Activated naive CD4-positive, alpha-beta T cell treated with Interleukin-2 at 50 U/mL for 16 hours (primary cell): ENCODE data around the gene TAF7L.
"Not testable (repeated sequence)": the region's sequence is repeated elsewhere in the genome, so short reads cannot be mapped to it uniquely, and the experiment has no call there.

Source experiments
- DNase-seq: peaks from one replicate; pipeline ENCODE4 v3.0.0-alpha.2; 2020

The TAF7L gene, protein sequence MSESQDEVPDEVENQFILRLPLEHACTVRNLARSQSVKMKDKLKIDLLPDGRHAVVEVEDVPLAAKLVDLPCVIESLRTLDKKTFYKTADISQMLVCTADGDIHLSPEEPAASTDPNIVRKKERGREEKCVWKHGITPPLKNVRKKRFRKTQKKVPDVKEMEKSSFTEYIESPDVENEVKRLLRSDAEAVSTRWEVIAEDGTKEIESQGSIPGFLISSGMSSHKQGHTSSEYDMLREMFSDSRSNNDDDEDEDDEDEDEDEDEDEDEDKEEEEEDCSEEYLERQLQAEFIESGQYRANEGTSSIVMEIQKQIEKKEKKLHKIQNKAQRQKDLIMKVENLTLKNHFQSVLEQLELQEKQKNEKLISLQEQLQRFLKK

DNA sequence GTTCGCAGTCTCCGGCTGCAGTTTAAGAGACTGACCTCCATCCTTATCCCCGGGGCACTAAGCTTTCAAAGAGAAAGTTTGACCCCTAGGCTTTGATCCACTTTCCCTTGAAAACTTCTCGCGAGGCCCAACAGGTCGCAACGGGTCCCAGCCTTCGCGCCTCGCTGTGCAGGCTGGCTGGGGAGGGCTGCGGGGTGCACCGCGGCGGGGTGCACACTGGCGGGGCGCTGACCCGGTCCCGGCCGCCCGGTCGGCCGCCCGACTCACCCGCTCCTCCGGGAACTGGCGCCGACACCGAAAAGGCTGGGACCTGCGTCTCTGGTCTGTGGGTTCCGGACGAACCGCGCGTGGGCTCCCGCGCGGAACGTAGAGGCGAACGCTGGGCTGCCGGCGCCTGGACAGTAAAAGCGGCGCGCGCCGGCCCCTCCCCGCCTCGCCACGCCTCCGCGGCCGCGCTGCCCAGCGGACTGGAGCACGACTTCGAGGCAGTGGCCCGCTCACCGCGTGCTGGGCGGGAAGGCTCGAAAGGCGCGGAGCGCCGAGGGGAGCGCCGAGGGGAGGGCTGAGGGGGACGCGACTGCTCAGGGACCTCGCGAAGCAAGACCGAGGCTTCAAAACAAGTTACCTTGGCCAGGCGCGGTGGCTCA, at the start of gene TAF7L:
Gene TAF7L (minus strand): TSS at position 378 of the 647 bp plus-strand sequence. CDS start 3,791 bp downstream, outside the sequence.
- DNase-seq, result no peak

GRCh38 chrX:101337776-101338271, 46.7 kb upstream of the TAF7L start:
- no peak for DNase-seq

DNA sequence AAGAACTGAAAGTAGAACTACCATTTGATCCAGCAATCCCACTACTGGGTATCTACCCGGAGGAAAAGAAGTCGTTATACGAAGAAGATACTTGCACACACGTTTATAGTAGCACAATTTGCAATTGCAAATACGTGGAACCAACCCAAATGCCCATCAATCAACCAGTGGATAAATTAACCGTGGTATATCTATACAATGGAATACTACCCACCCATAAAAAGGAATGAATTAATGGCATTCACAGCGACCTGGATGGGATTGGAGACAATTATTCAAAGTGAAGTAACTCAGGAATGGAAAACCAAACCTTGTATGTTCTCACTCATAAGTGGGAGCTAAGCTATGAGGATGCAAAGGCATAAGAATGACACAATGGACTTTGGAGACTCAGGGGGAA, 43.2 kb upstream of the TAF7L start:
- DNase-seq, result not testable (repeated sequence)

DNA sequence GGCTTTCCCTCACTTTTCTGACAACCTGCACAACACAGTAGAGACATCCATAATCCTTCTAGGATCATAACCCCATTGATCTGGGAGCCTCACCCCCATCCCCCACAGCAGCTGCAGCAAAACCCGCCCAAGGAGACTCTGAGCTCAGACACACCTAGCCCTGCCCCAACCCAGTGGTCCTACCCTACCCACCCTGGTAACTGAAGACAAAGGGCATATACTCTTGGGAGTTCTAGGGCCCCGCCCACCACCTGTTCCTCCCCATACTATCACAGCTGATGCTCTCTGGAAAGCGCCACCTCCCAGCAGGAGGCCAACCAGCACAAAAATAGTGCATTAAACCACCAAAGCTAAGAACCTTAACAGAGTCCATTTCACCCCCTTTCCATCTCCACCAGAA, 35.5 kb upstream of the TAF7L start:
- DNase-seq, result not testable (repeated sequence)

- no peak for DNase-seq
Measured at GRCh38 chrX:101303790-101304189, 12.7 kb upstream of the TAF7L start.

DNA sequence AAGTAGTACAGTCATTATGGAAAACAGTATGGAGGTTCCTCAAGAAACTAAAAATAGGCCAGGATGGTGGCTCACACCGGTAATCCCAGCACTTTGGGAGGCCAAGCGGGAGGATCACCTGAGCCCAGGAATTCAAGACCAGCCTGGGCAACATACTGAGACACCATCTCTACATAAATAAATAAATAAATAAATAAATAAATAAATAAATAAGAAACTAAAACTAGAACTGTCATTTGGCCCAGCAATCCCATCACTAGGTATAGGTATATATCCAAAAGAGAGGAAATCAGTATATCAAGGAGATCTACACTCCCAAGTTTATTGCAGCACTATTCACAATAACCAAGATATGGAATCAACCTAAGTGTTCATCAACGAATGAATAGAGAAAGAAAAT, 4.5 kb upstream of the TAF7L start:
- not testable (repeated sequence) for DNase-seq

DNA sequence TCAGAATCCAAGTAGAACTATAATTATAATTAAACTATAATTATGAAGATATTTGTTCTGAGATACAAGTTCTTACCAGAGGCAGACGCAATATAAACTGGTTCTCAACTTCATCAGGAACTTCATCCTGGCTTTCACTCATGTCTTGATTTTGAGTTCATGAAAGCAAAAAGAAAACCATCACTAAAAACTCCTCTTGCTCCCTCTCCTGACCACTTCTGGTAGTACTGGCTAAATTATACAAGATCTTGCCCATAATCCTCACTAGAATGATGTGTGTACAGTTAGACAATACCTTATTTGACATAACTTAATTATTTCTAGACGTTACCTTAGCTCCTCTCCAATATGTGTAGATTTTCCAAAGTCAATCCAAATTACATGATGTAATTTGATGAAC, 3.7 kb downstream of the TAF7L start:
- no peak for DNase-seq

GRCh38 chrX:101276238-101276637, 14.9 kb downstream of the TAF7L start:
- no peak for DNase-seq

DNA sequence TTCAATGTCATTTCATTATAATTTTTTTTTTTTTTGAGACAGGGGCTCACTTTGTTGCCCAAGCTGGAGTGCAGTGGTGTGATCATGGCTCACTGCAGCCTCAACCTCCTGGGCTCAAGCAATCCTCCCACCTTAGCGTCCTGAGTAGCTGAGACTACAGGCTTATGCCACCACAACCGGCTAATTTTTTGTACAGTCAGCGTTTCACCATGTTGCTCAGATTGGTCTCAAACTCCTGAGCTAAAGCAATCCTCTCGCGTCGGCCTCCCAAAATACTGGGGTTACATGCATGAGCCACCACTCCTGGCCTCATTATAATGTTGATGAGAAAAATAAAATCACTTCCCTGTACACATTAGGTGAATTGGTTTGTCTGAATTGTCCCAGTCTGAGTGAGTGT, 16.9 kb downstream of the TAF7L start:
- DNase-seq, result no peak

GRCh38 chrX:101265869-101266428, 25.2 kb downstream of the TAF7L start:
- no peak for DNase-seq

- no peak for DNase-seq
Measured at GRCh38 chrX:101263766-101264165, 27.4 kb downstream of the TAF7L start.

GRCh38 chrX:101262590-101262989, 28.5 kb downstream of the TAF7L start:
- DNase-seq, result no peak

- no peak for DNase-seq
Measured at GRCh38 chrX:101260435-101260834, 30.7 kb downstream of the TAF7L start.

- no peak for DNase-seq
Measured at GRCh38 chrX:101258259-101258581, 32.9 kb downstream of the TAF7L start.

DNA sequence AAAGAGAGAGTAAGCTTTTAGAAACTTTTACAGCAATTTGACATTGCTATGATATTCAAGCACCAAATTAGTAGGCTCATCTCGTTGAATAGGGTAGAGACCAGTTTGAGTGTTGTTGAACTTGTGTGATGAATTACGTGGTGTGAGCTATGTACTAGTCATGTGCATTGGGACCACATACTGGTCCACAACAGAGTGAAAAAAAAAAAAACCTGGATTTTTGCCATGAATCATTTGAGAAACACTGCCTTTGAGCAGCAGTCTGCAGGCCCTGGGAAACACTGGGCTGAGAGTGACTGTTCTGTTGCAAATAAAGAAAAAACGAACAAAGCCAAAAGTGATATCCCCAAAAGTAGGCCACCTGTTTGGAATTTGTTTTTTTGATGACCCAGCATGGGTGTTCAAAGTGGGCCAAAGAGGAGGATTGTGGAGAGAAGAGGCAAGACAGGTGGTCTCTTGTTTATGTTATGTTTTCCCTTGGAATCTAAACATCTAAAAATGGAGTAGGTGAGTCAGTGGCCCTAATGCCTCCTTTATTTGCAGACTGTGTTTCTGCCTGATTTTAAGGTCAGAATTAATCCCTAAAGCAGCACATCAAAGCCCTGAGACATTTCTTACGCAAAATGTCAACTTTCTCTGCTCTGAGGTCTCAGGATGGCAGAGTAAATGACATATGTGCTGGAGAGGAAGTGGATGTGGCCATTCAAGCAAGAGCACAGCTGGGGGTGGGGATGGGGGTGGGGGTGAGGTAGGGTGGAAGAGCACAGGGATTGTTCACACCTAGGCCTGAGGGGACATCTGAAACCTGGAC, 33.5 kb downstream of the TAF7L start:
- no peak for DNase-seq

GRCh38 chrX:101252634-101253033, 38.5 kb downstream of the TAF7L start:
- no peak for DNase-seq

GRCh38 chrX:101241531-101241930, 49.6 kb downstream of the TAF7L start:
- no peak for DNase-seq

- DNase-seq, result no peak
Measured at GRCh38 chrX:101237041-101237440, 54.1 kb downstream of the TAF7L start.

DNA sequence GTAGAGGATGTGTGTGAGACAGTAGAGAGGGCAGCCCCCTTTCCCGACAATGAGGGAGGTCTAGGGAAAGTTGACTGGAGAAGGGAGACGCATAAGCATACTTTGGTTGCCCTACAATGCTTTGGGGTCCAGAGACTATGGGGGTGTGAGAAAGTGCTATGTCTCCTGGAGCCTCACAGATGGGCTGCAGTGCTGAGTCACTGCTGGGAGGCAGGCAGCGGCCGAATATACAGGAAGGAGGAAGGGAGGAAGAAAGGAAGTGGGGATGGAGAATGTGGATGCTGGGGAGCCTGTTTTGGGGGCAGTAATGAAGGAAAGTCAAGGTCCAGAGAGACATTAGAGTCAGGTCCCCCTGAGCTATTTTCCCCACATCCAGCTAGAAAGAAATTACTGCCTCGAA, 58.8 kb downstream of the TAF7L start:
- no peak for DNase-seq

DNA sequence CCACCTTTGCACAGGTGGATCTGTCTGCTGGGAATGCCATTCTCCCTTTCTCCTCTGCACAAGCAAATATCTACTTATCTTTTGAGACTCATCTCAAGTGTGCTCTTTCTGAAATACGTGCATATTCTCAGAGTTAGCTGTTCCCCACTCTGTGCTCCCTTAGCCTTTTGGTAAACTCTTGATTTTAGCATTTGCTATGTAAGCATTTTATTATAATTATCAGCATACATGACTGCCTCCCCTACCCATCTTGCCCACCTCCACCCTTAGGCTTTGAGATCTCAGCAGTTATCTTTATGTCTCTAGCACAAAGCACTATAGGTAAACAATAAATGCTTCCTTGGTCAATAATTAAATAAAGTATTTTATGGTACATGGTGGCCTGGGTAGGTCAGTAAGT, 60.1 kb downstream of the TAF7L start:
- DNase-seq, result no peak

DNA sequence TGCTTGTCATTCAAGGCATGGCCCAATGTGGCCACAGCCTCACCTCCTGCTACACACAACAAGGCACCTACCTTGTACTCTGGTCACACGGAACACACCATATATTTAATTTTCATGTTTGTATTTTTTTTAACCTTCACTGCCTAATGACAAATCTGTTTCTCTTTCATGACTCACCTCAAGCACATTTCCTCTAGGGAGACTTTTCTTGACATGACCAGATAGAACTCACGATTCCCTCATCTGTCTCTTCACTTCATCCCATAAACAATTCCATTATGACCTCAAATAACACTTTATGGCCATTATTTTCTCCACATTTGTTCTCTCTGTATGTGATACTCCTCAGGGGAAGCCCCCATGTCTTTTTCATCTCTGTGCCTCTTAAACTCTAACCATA, 60.5 kb downstream of the TAF7L start:
- DNase-seq, result no peak

- DNase-seq, result no peak
Measured at GRCh38 chrX:101229170-101229569, 62.0 kb downstream of the TAF7L start.

DNA sequence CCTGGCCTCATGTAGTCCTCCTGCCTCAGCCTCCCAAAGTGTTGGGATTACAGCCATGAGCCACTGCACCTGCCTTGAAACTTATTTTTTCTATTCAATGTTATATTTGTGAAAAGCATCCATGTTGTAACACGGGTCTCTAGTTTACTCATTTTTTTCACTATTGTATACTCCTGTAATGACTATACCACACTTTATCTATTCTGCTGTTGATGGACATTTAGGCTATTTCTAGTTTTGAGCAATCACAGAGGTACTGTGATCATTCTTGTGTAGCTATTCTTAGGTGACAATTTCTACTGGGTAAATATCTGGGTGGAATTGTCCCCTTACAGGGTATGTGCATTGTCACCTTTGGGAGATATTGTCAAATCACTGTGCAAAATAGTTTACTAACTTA, 67.9 kb downstream of the TAF7L start:
- no peak for DNase-seq
